Measurements from ENCODE around the gene STARD9. TPM values are rescaled to one million over a fixed set of nuclear protein-coding genes. Genes with fewer than 3 reads are reported as not detected.

Gene STARD9
- total RNA-seq, 1 donor from 2014 or later: 13.6 TPM

GRCh38 chr15:42632105-42632675 is 56.8 kb downstream of the STARD9 start:
- TF ChIP-seq CTCF (IDR thresholded peaks at IDR 0.05): no peak
- Mint-ChIP-seq H3K27ac (ENCODE audit: unreplicated experiment) (no peak overlapping the region), H3K27me3 (ENCODE audit: low read depth) (no peaks in the 10 kb centered on the region), H3K36me3 (ENCODE audit: low read depth) (peaks cover 13% of the 10 kb centered on the region), H3K4me1 (ENCODE audit: low read depth) (peaks cover 10% of the 10 kb centered on the region), H3K4me3 (ENCODE audit: unreplicated experiment) (no peak overlapping the region), H3K9me3 (ENCODE audit: low read depth) (peaks cover 15% of the 10 kb centered on the region)
- no peak for DNase-seq (ENCODE audit: low spot score)

GRCh38 chr15:42640109-42640508 is 64.7 kb downstream of the STARD9 start:
- DNase-seq (ENCODE audit: low spot score): no peak
- Mint-ChIP-seq H3K4me1 (ENCODE audit: low read depth) (no peaks in the 10 kb centered on the region), H3K27ac (ENCODE audit: unreplicated experiment) (no peak overlapping the region), H3K4me3 (ENCODE audit: unreplicated experiment) (no peak overlapping the region), H3K27me3 (ENCODE audit: low read depth) (no peaks in the 10 kb centered on the region), H3K36me3 (ENCODE audit: low read depth) (peaks cover 22% of the 10 kb centered on the region), H3K9me3 (ENCODE audit: low read depth) (no peaks in the 10 kb centered on the region)
- TF ChIP-seq CTCF (IDR thresholded peaks at IDR 0.05): no peak

DNA sequence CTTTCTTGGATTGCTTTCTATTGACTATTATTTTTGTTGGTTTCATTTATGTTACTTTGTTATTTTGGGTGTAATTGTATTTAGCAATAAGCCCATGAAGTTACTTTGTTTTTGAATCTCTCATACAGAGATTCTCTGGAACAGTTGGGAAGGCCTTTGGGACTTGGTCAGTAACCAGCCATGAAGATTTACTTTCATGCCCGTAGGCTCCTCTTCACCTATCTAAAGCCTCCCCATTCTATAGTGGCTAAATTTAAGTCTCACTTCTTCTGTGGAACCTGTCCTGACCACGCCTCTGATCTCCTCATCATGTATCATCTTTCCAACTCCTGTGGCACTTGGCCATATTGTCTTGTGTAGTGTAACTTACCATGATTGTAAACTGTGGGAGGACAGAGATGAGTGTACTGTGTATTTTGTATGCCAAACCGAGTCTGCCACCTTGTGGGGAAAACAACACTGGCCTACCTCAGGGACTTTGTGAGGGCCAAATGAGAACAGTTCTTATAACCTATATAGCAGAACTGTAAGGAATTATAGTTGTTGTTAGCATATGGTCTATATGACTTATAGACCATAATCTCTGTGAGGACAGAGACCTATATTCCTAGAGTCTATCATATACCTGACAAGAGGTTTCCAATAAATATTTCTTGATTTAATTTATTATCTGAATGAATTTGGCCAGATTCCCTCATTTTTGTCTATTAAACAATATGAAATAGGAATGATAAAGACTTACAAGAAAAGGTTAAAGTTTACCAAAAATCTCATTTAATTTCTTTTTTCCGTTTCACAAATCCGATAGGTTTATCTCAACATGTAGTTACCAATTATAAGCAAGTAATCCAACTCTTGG is 75.0 kb downstream of the STARD9 start:
- Mint-ChIP-seq H3K27ac (ENCODE audit: unreplicated experiment) (no peak overlapping the region), H3K4me3 (ENCODE audit: unreplicated experiment) (no peak overlapping the region), H3K9me3 (ENCODE audit: low read depth) (no peaks in the 10 kb centered on the region), H3K27me3 (ENCODE audit: low read depth) (no peaks in the 10 kb centered on the region), H3K4me1 (ENCODE audit: low read depth) (peaks cover 5% of the 10 kb centered on the region), H3K36me3 (ENCODE audit: low read depth) (peaks cover 12% of the 10 kb centered on the region)
- TF ChIP-seq CTCF (IDR thresholded peaks at IDR 0.05): peak; percentile 90
- no peak for DNase-seq (ENCODE audit: low spot score)

DNA sequence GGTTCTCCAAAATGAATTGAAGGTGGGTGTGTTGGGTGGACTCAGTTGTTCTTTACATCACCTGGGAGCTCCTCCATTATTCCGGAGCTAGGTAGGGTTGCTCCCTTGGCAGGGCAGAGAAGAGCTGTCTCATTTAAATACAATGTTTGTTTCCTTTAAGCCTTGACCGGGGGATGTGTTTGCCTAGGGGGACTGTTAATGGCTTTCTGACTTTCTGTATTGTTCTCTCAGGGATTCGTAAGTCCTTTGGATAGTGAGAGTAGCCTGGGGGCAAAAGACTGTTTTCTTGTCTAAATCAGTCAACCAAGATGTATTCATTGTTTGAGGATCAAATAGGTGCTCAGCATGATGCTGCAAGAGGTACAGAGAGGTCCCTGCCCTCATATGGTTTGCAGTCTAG is 90.4 kb downstream of the STARD9 start:
- no peak for DNase-seq (ENCODE audit: low spot score)
- Mint-ChIP-seq H3K4me3 (ENCODE audit: unreplicated experiment) (no peak overlapping the region), H3K27ac (ENCODE audit: unreplicated experiment) (no peak overlapping the region), H3K9me3 (ENCODE audit: low read depth) (no peaks in the 10 kb centered on the region), H3K4me1 (ENCODE audit: low read depth) (peaks cover 7% of the 10 kb centered on the region), H3K27me3 (ENCODE audit: low read depth) (no peaks in the 10 kb centered on the region), H3K36me3 (ENCODE audit: low read depth) (peaks cover 33% of the 10 kb centered on the region)
- no peak for TF ChIP-seq CTCF (IDR thresholded peaks at IDR 0.05)

GRCh38 chr15:42667855-42668254 is 92.4 kb downstream of the STARD9 start:
- no peak for TF ChIP-seq CTCF (IDR thresholded peaks at IDR 0.05)
- Mint-ChIP-seq H3K27ac (ENCODE audit: unreplicated experiment) (no peak overlapping the region), H3K27me3 (ENCODE audit: low read depth) (no peaks in the 10 kb centered on the region), H3K4me1 (ENCODE audit: low read depth) (peaks cover 18% of the 10 kb centered on the region), H3K9me3 (ENCODE audit: low read depth) (no peaks in the 10 kb centered on the region), H3K36me3 (ENCODE audit: low read depth) (peaks cover 31% of the 10 kb centered on the region), H3K4me3 (ENCODE audit: unreplicated experiment) (no peak overlapping the region)
- no peak for DNase-seq (ENCODE audit: low spot score)

All from chondrocyte (in vitro differentiated cells).